Hematopoietic multipotent progenitor cell treated with erythropoietin and hydrocortisone succinate and interleukin-3 and kit ligand, for 8 days (in vitro differentiated cells): ENCODE results near the gene IQSEC3.
A peak's percentile ranks its signal among the peaks of the same experiment; 100 is the strongest.

ENCODE experiments used
- DNase-seq: peaks from one replicate; pipeline ENCODE4 v3.0.0-alpha.2; 2015

Gene IQSEC3

GRCh38 chr12:84056-84455 lies 17.5 kb downstream of the IQSEC3 start:
- DNase-seq = peak; percentile 63

GRCh38 chr12:85191-85666 lies 18.7 kb downstream of the IQSEC3 start:
- DNase-seq = no peak

- DNase-seq = no peak
These were observed 20.7 kb downstream of the IQSEC3 start for GRCh38 chr12:87315-87714.

GRCh38 chr12:87856-88255 lies 21.3 kb downstream of the IQSEC3 start:
- DNase-seq = no peak

GRCh38 chr12:89653-90052 lies 23.1 kb downstream of the IQSEC3 start:
- no peak for DNase-seq

GRCh38 chr12:91213-91612 lies 24.6 kb downstream of the IQSEC3 start:
- DNase-seq = no peak

- DNase-seq = no peak
These were observed 26.9 kb downstream of the IQSEC3 start for GRCh38 chr12:93266-94005.

- no peak for DNase-seq
These were observed 30.0 kb downstream of the IQSEC3 start for GRCh38 chr12:96543-96942.

- no peak for DNase-seq
These were observed 32.4 kb downstream of the IQSEC3 start for GRCh38 chr12:98924-99352.

- DNase-seq = no peak
These were observed 33.0 kb downstream of the IQSEC3 start for GRCh38 chr12:99605-100004.

- no peak for DNase-seq
These were observed 35.7 kb downstream of the IQSEC3 start for GRCh38 chr12:101969-102878.

GRCh38 chr12:102879-103168 lies 36.3 kb downstream of the IQSEC3 start:
- no peak for DNase-seq

GRCh38 chr12:103169-103981 lies 36.8 kb downstream of the IQSEC3 start:
- no peak for DNase-seq

- DNase-seq = no peak
These were observed 38.0 kb downstream of the IQSEC3 start for GRCh38 chr12:104551-105081.

- no peak for DNase-seq
These were observed 39.1 kb downstream of the IQSEC3 start for GRCh38 chr12:105696-106095.

- DNase-seq = no peak
These were observed 39.6 kb downstream of the IQSEC3 start for GRCh38 chr12:106118-106591.

- DNase-seq = peak; percentile 29
These were observed 42.0 kb downstream of the IQSEC3 start for GRCh38 chr12:108594-108993.

GRCh38 chr12:109446-109845 lies 42.9 kb downstream of the IQSEC3 start:
- DNase-seq = no peak

GRCh38 chr12:109872-110271 lies 43.3 kb downstream of the IQSEC3 start:
- no peak for DNase-seq

- DNase-seq = no peak
These were observed 45.3 kb downstream of the IQSEC3 start for GRCh38 chr12:111699-112493.

GRCh38 chr12:113347-113746 lies 46.8 kb downstream of the IQSEC3 start:
- no peak for DNase-seq

- DNase-seq = peak; percentile 37
These were observed 48.2 kb downstream of the IQSEC3 start for GRCh38 chr12:114626-115211.
